Measurements from ENCODE around the gene SNX3.

The SNX3 gene

GRCh38 chr6:108187519-108187918 lies 73.3 kb downstream of the SNX3 start:
- H3K27me3 Mint-ChIP-seq (ENCODE audit: low read depth, poor library complexity), result peaks cover 92% of the 10 kb centered on the region
- DNase-seq, result no peak
- no peak overlapping the region for H3K4me3 Mint-ChIP-seq

GRCh38 chr6:108186226-108186625 lies 74.6 kb downstream of the SNX3 start:
- H3K27me3 Mint-ChIP-seq (ENCODE audit: low read depth, poor library complexity), result peaks cover 92% of the 10 kb centered on the region
- no peaks in the 10 kb centered on the region for H3K36me3 Mint-ChIP-seq (ENCODE audit: low read depth)
- no peak overlapping the region for H3K4me3 Mint-ChIP-seq
- H3K9me3 Mint-ChIP-seq, result no peaks in the 10 kb centered on the region
- DNase-seq, result no peak
- TF ChIP-seq CTCF (IDR thresholded peaks at IDR 0.05), result no peak
- no peak overlapping the region for H3K27ac Mint-ChIP-seq
- no peaks in the 10 kb centered on the region for H3K4me1 Mint-ChIP-seq

More at GRCh38 chr6:108187519-108187918, 73.3 kb downstream of the SNX3 start:
- H3K9me3 Mint-ChIP-seq, result no peaks in the 10 kb centered on the region
- TF ChIP-seq CTCF (IDR thresholded peaks at IDR 0.05), result no peak
- no peaks in the 10 kb centered on the region for H3K36me3 Mint-ChIP-seq (ENCODE audit: low read depth)
- H3K4me1 Mint-ChIP-seq, result no peaks in the 10 kb centered on the region
- H3K27ac Mint-ChIP-seq, result no peak overlapping the region

- Mint-ChIP-seq H3K4me3 (no peak overlapping the region), H3K4me1 (peaks cover 6% of the 10 kb centered on the region), H3K9me3 (no peaks in the 10 kb centered on the region), H3K27me3 (ENCODE audit: low read depth, poor library complexity) (peaks cover 94% of the 10 kb centered on the region), H3K27ac (no peak overlapping the region), H3K36me3 (ENCODE audit: low read depth) (no peaks in the 10 kb centered on the region)
- no peak for TF ChIP-seq CTCF (IDR thresholded peaks at IDR 0.05)
- DNase-seq, result no peak
Measured at GRCh38 chr6:108180776-108181175, 80.1 kb downstream of the SNX3 start.

GRCh38 chr6:108180266-108180665 lies 80.6 kb downstream of the SNX3 start:
- H3K36me3 Mint-ChIP-seq (ENCODE audit: low read depth), result no peaks in the 10 kb centered on the region
- H3K27ac Mint-ChIP-seq, result no peak overlapping the region
- no peak for TF ChIP-seq CTCF (IDR thresholded peaks at IDR 0.05)
- H3K4me3 Mint-ChIP-seq, result no peak overlapping the region
- no peak for DNase-seq
- H3K9me3 Mint-ChIP-seq, result no peaks in the 10 kb centered on the region
- peaks cover 6% of the 10 kb centered on the region for H3K4me1 Mint-ChIP-seq
- peaks cover 95% of the 10 kb centered on the region for H3K27me3 Mint-ChIP-seq (ENCODE audit: low read depth, poor library complexity)

- no peak for TF ChIP-seq CTCF (IDR thresholded peaks at IDR 0.05)
- DNase-seq, result no peak
- Mint-ChIP-seq H3K4me3 (no peak overlapping the region), H3K27ac (no peak overlapping the region), H3K36me3 (ENCODE audit: low read depth) (no peaks in the 10 kb centered on the region), H3K4me1 (peaks cover 6% of the 10 kb centered on the region), H3K27me3 (ENCODE audit: low read depth, poor library complexity) (peaks cover 95% of the 10 kb centered on the region), H3K9me3 (no peaks in the 10 kb centered on the region)
Measured at GRCh38 chr6:108179741-108180140, 81.1 kb downstream of the SNX3 start.

- Mint-ChIP-seq H3K27ac (no peak overlapping the region), H3K4me3 (peak overlapping the region; percentile 72), H3K4me1 (peaks cover 6% of the 10 kb centered on the region), H3K36me3 (ENCODE audit: low read depth) (no peaks in the 10 kb centered on the region), H3K9me3 (peaks cover 4% of the 10 kb centered on the region), H3K27me3 (ENCODE audit: low read depth, poor library complexity) (peaks cover 100% of the 10 kb centered on the region)
- TF ChIP-seq CTCF (IDR thresholded peaks at IDR 0.05), result no peak
- DNase-seq, result peak; percentile 35
Measured at GRCh38 chr6:108176281-108177089, 84.4 kb downstream of the SNX3 start.

Data from nephron progenitor cell (in vitro differentiated cells).